GM19324 (cell line): Measurements from ENCODE around the gene CXADR.
"Not testable (repeated sequence)": the region's sequence is repeated elsewhere in the genome, so short reads cannot be mapped to it uniquely, and the experiment has no call there.

Experiments used
- ATAC-seq: cut with Tn5 transposase; IDR thresholded peaks from one replicate; pipeline ENCODE4 v1.9.1; 2021; ENCODE audit warnings: mild to moderate bottlenecking, moderate library complexity; ENCODE audit not compliant: unreplicated experiment, low FRiP score

Gene CXADR

DNA sequence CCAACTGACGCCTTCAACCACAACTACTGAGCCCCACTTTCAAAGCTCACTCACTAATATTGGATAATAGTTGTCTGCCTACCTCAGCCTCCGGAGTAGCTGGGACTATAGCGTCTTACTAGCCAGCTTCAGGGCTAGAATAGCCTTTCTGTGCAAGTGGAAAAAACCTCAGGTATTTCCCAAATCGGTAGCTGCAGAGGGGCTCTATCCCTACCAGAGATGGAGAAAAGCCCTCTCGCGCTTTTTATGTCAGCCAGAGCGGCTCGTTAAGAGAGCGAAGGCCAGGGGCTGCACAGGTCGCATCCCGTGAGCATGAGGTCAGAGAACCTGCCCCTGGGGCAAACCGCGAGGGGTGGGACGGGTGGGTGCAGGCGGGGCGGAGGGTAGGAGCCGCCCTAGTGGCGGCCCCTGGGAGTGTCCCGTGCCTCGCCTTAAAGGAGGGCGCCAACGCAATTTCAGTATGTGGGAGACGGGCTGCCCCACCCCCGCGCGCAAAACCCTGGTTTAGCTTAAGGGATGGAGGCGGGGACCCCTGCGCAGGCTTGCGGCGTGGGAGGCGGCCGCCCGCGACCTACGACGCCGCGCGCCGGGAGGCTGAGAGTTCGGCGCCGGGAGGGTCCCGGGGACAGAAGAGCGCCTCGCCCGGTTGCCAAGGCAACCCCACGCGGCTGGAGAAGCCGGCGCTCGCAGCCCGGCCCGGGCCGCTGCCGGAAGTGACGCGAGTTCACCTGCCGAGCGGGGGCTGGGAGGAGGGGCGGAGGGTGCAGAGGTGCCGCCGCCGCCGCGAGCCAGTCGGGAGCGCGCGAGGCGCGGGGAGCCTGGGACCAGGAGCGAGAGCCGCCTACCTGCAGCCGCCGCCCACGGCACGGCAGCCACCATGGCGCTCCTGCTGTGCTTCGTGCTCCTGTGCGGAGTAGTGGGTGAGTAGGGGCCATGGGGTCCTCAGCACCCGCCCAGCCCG lies at the start of gene CXADR:
Gene CXADR, plus strand, starts transcription at position 791 of the 961 bp plus-strand sequence. Its CDS starts 87 bp downstream, at position 878.
- peak; percentile 78 for ATAC-seq

DNA sequence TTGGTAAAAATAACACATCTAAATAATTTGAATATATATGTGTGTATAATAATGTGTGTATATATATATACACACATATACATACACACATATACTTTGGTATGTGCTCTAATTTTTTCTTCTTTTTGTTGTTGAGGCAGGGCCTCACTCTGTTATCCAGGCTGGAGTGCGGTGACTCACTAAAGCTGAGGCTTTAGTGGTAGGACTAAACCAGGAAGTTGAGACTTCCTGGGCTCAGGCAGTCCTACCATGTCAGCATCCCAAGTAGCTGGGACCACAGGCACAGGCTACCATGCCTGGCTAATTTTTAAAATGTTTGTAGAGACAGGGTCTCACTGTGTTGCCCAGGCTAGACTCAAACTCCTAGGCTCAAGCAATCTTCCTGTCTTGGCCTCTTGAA lies 46.7 kb upstream of the CXADR start:
- no peak for ATAC-seq

DNA sequence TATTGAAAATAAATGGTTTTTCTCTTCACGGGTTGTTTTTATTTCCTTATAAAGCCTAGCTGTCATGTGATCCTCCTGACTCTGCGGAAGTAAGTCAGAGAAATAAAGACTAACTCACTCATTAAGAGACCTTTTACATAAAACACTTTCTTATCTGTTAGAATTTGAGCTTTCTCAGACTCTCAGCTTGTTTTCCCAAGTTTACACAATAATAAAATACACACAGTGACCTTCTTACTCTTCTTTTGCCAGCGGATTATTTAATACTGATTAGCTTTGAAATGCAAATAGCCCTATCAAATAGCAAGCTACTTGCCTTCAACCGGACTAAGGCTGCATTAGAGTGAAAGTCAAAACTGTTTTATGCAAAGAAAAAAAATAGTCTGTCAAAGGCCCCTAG lies 45.5 kb upstream of the CXADR start:
- no peak for ATAC-seq

DNA sequence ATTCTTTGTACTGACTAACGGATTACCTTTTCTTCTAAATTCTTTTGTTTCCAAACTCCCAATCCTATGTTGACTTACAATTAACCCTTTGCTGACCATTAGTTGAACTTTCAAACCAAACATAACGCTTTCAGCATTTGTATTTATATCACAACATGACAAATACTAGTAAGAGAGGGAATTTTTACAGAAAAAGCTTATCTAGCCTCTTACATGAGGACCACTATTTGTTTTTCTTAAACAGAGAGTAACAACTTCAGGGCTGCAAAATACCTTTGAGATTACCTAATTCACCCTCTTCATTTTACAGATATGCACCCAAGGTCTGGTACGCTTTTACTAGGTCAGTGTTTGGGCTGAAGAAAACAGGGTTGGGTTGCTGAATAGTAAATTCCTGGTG lies 45.0 kb upstream of the CXADR start:
- no peak for ATAC-seq

DNA sequence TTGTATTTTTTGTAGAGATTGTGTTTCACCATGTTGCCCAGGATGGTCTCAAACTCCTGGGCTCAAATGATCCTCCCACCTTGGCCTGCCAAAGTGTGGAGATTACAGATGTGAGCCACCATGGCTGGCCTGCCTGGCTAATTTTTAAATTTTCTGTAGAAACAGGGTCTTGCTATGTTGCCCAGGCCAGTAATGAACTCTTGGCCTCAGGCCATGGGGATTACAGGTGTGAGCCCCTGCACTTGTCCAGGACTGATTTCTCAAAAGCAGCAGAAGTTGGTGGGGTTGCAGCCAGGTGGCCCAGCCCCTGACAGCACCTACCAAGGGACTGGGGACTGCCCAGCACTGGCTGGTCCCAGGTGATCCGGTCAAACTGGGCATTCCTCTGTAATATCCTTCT lies 44.1 kb upstream of the CXADR start:
- no peak for ATAC-seq

DNA sequence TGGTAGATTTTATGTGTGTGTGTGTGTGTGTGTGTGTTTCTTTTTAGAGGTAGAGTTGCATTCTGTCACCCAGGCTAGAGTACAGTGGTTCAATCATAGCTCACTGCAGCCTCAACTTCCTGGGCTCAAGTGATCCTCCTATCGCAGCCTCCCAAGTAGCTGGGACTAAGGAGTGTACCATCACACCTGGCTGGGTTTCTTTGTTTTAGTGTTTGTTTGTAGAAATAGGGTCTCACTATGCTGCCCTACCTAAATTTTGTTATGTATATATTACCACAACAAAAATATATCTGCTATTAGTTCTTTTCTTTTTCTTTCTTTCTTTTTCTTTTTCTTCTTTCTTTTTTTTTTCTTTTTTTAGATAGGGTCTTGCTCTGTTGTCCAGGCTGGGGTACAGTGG lies 43.1 kb upstream of the CXADR start:
- ATAC-seq = no peak

DNA sequence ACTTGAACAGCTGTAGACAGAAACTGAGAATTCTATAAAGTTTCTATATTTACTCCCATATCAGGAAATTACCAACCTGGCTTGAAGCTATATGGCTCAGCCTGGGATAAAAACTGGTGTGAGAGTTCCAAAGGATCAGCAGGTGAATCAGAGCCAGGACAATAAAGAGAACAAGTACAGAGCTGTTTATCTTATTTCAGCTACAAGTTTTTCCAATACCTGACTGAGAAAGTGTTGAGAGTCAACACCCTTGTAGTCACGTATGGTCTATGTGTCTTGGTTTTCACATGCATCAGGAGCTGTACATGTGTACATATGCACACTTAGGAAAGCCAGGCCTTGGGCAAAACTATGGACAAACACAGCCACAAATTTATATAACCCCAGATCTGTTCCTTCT lies 40.7 kb upstream of the CXADR start:
- no peak for ATAC-seq

DNA sequence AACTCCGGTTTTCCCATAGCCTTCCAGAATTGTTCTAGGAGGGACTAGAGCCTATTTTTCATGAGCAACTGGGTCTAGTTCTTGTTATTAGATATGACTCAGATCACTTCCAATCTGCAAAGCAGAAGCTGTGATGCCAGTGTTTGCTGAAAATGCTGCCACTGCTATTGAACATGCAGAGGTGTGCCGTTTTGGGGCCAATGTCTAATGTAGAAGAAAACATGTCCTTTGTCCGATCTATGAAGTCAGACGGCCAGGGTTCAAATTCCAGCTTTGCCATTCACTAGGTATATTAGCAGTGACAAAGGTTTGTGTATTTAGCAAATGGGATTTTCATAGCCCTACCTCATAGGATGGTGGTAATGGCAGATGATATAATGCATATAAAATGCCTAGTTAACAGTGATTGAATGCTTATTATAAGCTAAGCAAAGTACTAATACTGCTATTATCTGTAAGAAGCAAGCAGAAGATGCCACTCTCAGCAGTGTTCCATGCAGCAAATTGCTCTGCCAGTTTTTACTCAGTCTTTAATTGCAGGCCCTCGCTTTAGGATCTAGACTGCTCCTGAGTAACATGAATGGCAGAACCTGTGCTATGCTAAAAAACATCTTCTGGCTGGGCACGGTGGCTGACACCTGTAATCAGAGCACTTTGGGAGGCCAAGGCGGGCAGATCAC lies 40.1 kb upstream of the CXADR start:
- no peak for ATAC-seq

DNA sequence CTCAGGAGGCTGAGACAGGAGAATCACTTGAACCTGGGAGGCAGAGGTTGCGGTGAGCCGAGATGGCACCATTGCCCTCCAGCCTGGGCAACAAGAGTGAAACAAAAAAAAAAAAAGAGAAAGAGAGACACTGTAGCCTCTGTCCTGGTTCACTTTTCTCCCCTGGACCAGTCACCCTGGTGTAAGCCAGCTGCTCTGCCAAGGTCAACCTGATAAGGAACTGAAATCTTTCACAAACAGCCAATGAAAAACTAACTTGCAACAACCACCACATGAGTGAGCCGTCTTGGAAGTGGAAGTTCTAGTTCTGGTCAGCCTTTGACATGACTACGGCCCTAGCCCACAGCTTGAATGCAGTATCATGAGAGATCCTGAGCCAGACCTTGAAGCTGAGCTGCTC lies 36.8 kb upstream of the CXADR start:
- no peak for ATAC-seq

DNA sequence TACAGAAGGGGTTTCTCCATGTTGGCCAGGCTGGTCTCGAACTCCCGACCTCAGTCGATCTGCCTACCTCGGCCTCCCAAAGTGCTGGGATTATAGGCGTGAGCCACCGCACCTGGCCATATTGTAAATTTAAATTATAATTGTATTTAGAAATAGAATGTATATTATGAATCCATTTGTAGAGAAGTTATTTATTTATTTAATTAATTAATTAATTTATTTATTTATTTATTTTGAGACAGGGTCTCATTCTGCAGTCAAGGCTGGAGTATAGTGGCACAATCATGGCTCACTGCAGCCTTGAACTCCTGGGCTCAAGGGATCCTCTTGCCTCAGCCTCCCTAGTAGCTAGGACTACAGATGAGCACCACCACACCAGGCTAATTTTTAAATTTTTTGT lies 34.7 kb upstream of the CXADR start:
- not testable (repeated sequence) for ATAC-seq

DNA sequence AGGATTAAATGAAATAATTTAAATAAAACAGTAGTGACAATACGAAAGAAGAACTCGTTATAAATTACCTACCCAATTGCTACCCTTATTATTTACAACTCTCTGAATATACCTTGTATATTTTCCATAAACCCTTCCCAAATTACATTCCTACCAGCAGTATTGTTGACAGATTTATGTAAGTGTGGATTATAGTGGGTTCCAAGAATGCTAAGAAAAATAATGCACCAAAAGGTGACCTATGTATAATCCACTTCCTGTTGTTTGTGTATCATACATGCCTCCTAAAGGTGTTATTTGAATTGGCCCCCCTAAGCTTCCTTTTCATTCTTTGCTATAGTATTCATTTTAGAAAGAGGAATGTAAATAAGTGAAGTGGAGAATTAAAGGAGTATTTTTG lies 33.2 kb upstream of the CXADR start:
- no peak for ATAC-seq

DNA sequence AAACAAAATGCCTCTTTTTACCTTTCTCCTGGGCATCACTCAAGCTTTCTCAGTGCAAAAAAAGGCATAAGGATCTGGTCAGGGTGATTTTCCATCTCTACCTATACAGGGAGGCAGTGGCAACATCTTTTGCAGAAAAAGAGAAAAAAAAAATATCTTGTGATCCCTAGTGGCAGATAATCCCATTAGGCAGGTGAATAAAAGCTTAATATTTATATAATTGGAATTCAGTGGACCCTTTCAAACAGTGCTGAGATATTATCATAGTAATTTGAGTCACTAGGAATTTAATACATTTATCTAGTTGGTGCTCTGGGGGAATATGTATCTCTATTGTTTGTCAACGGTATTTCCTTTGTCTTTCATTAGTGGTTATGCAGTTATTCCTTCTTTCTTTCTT lies 29.9 kb upstream of the CXADR start:
- no peak for ATAC-seq

DNA sequence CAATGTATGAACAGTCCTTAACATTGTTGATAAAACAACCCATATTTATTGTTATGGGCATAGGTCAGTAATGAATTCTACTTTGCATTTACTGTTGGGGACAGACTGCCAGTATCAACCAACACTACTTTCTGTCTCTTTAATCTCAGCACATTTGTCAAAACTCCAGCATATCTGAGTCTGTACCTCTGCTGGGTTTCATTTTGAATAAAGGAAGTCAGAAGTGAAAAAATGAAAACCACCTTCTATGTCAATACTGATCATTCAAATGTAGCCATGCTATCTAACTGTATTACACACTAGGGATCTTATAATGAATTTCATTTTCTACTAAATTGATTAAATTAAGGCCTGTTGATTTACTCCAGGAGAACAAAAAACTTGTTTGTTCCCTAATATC lies 24.2 kb upstream of the CXADR start:
- no peak for ATAC-seq

DNA sequence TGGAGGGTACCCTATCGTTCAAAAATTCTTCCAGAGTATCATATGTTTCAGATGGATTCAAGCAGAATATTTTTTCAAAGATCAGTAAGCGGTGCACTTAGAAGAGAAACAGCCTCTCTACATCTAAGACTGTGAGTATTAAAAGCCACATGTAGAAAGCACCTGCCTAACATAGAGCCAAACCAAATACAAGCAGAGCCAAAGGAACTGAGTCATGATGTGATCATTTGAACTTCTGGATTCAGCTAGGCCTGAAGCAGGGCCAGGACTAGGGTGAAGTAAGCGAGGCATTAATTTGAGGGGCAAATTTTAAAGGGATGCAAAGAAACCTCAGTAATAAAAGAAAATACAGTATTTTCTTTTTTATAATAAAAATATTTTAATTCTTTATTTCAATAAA lies 23.3 kb upstream of the CXADR start:
- ATAC-seq = not testable (repeated sequence)

DNA sequence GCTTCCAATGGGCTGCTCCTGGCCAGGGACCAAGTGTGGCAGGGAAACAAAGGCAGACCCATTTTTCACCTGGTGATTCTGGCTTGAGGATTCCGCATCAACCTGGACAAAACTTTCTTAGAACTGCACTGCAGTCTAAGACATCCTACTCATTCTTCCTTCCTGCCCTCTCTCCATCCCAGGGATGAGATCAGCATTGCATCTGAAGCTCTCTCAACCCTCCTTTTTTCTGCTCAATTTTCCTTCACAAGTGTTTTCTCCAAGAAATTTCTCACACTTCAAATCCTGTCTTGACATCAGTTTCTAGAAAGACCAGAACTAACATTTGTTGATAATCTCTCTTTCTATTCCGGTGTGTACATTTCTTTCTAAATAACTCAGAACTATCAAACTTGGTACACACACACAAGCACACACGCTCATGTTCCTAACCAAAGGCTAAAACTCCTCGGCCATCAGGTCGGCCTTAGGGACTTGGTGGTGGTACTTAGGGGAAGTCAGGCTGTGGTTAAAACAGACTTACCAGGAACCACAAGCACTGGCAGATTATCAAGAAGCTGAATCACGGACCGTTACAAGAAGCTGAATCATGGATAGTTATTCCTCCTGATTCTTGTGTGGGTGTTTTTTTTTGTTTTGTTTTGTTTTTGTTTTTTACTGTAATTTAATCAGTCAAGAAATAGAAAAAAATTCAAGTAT lies 21.0 kb upstream of the CXADR start:
- ATAC-seq = no peak

DNA sequence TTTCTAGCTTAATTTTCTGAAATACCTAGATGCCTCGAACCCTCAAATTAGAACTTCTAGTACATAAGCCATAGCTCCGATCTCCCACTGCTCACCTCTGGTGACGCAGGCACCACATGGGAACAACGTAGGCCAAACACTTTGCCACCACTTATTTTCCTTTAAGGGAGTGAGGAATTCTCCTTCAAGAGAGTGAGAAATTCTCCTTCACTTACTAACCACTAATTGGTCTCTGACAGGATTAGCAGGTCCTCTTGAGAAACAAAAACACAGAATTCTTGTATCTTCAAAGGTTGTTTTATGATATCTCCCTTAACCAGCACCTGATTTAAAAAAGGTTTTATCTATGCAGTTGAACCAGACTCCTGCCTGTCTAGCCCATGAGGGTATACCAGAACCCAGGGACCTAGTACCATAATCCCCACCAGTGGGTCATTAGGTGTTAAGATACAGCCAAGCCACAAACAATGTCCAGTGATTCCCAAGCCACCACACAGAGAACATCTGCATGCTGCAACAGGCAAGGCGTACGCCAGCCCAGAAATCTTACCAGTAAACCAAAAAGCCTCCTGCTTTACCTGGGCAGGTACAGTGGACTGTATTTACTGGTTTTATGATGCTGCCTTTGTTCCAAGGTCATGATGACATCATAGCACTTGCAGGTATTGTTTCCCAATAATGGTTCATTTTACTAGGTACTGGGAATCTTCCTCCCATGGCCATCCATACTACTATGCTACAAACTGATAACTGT lies 20.3 kb upstream of the CXADR start:
- no peak for ATAC-seq

DNA sequence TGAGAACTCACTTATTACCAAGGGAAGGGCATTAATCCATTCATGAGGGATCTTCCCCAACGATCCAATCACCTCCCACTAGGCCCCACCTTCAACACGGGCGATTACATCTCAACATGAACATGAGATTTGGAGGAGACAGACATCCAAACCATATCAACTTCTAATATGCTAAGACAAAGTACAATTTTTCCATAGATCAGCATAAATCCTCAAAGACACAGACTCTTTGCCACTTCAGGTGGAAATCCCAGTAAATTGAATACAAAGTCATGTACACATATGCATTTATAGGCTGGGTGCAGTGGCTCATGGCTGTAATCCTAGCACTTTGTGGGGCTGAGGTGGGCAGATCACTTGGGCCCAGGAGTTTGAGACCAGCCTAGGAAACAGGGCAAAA lies 18.8 kb upstream of the CXADR start:
- no peak for ATAC-seq

DNA sequence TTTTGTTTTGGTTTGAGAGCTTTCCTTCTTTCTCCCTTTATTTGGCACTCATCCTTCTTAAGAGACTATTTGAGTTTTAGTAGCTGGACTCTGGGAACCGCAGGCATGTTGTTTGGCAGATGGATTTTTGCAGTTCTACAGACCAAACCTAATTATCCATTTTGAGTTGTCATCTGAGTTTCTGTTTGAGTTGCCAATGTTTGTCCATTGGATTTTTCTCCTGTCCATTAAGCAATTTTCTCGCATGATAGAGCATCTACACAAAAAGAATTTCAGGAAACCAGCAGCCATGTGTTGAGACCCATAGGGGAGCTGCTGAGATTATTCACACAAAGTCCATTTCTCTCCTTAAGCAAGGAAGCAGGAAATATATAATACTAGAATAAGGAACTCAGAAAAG lies 17.2 kb upstream of the CXADR start:
- no peak for ATAC-seq

DNA sequence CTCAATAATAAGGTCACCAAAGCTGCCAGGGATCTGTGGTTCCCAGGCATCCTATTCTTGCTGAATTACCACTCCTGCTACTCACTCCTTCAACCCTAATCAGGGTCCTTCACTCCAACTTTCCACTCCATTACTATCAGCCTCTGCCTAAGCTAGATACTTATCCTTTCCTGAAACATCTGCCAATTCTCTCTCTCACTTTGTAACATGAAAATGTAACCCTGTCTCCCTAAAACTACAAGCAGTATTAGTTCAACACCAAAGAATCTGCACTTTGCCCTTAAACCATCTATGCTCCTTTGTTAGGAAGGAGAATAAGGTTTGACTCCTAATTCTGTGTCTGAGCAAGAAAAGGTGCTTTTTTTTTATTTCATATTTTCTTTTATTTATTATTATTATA lies 15.5 kb upstream of the CXADR start:
- ATAC-seq = no peak

DNA sequence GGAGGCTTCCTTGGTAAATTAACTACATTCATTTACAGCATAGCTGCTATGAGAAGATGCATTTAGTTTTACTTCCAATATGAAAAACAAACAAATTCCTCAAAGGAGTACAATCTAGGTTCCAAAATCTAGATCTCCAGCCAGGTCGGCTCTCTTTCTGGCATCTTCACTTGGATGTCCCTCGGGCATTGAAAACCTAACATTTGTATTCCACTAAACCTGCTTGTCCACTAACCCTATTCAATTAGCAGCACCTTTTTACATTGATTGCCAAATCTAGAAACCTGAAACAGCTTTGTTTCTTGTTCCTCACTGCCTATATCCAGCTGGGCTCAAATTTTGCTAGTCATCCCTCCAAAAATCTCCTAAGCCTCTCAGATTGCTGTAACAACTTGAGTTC lies 14.3 kb upstream of the CXADR start:
- ATAC-seq = no peak
